ENCODE measurements around the gene ACTL7B. TPM values are rescaled to one million over a fixed set of nuclear protein-coding genes. Genes with fewer than 3 reads are reported as not detected.

The ACTL7B gene
- polyA plus RNA-seq, 1 of the 3 experiments (the other 2 are of a cell fraction), result 0.07 TPM

DNA sequence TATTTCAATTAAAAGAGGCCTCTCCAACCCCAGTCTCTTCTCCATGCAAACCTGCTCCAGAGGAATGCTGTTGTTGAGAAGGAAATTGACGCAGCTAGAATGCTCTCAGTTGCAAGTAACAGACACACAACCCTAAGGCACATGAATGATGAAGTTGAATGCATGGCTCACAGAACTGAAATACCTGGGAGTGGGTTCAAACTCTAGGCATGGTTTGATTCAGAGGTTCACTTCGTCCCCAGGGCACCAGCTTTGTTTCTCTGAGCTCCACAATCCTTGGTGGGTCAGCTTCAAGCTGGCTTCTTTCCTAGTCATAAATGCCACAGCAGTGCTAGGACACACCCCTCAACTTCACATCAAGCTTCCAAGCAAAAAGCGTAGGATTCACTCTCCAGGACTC, 4.6 kb downstream of the ACTL7B start:
- WGBS (ENCODE audit: low lambda C conversion rate), result 10% methylated on average over 3 of the region's 3 CpGs
- CTCF ChIA-PET, result interaction anchor here (1.2 kb wide), 1 partner anchor 103 kb away, joined by 4 read pairs; no protein-coding TSS in a partner anchor
- Histone ChIP-seq H3K27ac (ENCODE audit: low read depth in 2 of 2, low read length in 1 of 2) (no peak overlapping the region), H2AFZ (ENCODE audit: low read depth) (no peak overlapping the region), H3K4me1 (ENCODE audit: control insufficient read depth in 1 of 2, insufficient read depth in 2 of 2, low read depth in 1 of 2, low read length in 1 of 2) (no peaks in the 10 kb centered on the region), H3K4me2 (no peak overlapping the region), H3K36me3 (replicated peaks in 1 of 2; ENCODE audit: control insufficient read depth in 1 of 2, insufficient read depth in 2 of 2, low read length in 1 of 2) (no peaks in the 10 kb centered on the region), H4K20me1 (ENCODE audit: insufficient read depth) (no peaks in the 10 kb centered on the region), H3F3A (replicated peaks; ENCODE audit: insufficient read depth) (no peaks in the 10 kb centered on the region), H3K4me3 (ENCODE audit: low read depth in 2 of 2, low read length in 1 of 2) (no peak overlapping the region), H3K79me2 (ENCODE audit: insufficient read depth) (no peaks in the 10 kb centered on the region), H3K9me2 (no peaks in the 10 kb centered on the region), H3K9me3 (no peaks in the 10 kb centered on the region), H3K9ac (no peak overlapping the region), H3K27me3 (ENCODE audit: insufficient read depth) (no peaks in the 10 kb centered on the region; the same call in 1 of the 2 replicates)
- DNase-seq, result no peak
- POLR2A ChIA-PET, result no interaction called here
- TF ChIP-seq TCF12 (IDR thresholded peaks at IDR 0.05) (no peak), SMC3 (IDR thresholded peaks at IDR 0.05; ENCODE audit: low read depth, low read length) (no peak), POLR2AphosphoS5 (IDR thresholded peaks at IDR 0.05; ENCODE audit: low read depth, low read length) (no peak), GATA2 (CRISPR knock-in tag; IDR thresholded peaks at IDR 0.05) (no peak), CHD2 (IDR thresholded peaks at IDR 0.05; ENCODE audit: low read length, partially characterized antibody) (no peak), ELF1 (IDR thresholded peaks at IDR 0.05) (no peak), IRF3 (IDR thresholded peaks at IDR 0.05; ENCODE audit: low read depth, low read length) (no peak), NFIC (IDR thresholded peaks at IDR 0.05; ENCODE audit: borderline replicate concordance) (no peak), YY1 (IDR thresholded peaks at IDR 0.05; ENCODE audit: low read depth) (no peak), REST (IDR thresholded peaks at IDR 0.05; ENCODE audit: low read depth, low read length) (no peak), EP300 (IDR thresholded peaks at IDR 0.05; ENCODE audit: borderline replicate concordance in 1 of 2, low read depth in 1 of 2, low read length in 1 of 2) (no peak), CTCF (IDR thresholded peaks at IDR 0.05) (no peak)
- TF ChIP-seq, protein P1, sequence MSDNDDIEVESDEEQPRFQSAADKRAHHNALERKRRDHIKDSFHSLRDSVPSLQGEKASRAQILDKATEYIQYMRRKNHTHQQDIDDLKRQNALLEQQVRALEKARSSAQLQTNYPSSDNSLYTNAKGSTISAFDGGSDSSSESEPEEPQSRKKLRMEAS (IDR thresholded peaks at IDR 0.05; ENCODE audit: low read depth), result no peak
- TF ChIP-seq, protein P2, sequence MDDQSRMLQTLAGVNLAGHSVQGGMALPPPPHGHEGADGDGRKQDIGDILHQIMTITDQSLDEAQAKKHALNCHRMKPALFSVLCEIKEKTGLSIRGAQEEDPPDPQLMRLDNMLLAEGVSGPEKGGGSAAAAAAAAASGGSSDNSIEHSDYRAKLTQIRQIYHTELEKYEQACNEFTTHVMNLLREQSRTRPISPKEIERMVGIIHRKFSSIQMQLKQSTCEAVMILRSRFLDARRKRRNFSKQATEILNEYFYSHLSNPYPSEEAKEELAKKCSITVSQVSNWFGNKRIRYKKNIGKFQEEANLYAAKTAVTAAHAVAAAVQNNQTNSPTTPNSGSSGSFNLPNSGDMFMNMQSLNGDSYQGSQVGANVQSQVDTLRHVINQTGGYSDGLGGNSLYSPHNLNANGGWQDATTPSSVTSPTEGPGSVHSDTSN (IDR thresholded peaks at IDR 0.05), result no peak
- TF ChIP-seq, protein P3, sequence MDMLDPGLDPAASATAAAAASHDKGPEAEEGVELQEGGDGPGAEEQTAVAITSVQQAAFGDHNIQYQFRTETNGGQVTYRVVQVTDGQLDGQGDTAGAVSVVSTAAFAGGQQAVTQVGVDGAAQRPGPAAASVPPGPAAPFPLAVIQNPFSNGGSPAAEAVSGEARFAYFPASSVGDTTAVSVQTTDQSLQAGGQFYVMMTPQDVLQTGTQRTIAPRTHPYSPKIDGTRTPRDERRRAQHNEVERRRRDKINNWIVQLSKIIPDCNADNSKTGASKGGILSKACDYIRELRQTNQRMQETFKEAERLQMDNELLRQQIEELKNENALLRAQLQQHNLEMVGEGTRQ (IDR thresholded peaks at IDR 0.05; ENCODE audit: borderline replicate concordance, low read depth, low read length), result no peak
- TF ChIP-seq, protein P4, sequence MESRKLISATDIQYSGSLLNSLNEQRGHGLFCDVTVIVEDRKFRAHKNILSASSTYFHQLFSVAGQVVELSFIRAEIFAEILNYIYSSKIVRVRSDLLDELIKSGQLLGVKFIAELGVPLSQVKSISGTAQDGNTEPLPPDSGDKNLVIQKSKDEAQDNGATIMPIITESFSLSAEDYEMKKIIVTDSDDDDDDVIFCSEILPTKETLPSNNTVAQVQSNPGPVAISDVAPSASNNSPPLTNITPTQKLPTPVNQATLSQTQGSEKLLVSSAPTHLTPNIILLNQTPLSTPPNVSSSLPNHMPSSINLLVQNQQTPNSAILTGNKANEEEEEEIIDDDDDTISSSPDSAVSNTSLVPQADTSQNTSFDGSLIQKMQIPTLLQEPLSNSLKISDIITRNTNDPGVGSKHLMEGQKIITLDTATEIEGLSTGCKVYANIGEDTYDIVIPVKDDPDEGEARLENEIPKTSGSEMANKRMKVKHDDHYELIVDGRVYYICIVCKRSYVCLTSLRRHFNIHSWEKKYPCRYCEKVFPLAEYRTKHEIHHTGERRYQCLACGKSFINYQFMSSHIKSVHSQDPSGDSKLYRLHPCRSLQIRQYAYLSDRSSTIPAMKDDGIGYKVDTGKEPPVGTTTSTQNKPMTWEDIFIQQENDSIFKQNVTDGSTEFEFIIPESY (IDR thresholded peaks at IDR 0.05; ENCODE audit: borderline replicate concordance, low read depth), result no peak
- TF ChIP-seq, protein P5, sequence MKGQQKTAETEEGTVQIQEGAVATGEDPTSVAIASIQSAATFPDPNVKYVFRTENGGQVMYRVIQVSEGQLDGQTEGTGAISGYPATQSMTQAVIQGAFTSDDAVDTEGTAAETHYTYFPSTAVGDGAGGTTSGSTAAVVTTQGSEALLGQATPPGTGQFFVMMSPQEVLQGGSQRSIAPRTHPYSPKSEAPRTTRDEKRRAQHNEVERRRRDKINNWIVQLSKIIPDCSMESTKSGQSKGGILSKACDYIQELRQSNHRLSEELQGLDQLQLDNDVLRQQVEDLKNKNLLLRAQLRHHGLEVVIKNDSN (IDR thresholded peaks at IDR 0.05; ENCODE audit: borderline replicate concordance, low read depth), result no peak
